GOT3 (cell line): ENCODE measurements around the gene FAM240A.

ENCODE experiments used
- DNase-seq: peaks from one replicate; lab custom pipeline; 2025; ENCODE audit warnings: mixed read lengths; lab: John Stamatoyannopoulos, UW

FAM240A gene

DNA sequence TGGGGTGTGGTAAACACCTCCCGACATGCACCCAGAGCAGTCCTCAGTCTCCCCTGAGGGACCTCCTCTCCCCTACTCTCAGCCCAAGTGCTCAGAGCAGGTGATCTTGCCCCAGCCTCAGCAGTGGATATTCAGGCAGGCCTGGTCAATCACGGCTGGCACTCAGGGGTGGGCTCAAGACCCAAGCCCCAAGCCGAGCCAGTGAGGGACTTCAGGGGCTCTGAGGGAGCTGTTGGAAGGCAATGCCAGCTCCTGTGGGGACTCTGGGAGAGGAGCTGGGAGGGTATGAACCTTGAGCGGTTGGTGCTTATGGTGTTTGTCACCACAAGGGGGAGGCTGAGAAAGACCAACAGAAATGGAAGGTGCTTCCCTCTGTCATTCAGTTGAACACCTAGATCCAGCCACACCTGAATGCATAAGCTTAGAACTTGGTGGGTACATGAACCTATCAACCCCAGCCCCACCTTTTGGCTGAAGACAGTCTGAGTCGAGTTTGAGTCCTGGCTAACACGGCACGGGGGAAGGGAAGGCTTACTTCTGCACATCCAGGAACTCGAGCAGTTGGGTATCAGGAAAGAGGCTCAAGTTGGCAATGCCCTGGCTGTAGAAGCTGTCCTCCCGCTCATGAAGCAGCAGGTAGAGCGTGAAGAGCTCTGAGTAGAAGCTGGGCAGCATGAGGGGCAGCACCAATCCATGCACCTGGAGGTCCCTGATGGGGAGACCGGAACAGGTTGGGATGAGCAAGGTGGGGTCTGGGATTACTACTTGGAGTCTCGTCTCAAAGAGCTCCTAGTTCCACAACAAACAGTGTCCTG is 61.9 kb downstream of the FAM240A start:
- no peak for DNase-seq

DNA sequence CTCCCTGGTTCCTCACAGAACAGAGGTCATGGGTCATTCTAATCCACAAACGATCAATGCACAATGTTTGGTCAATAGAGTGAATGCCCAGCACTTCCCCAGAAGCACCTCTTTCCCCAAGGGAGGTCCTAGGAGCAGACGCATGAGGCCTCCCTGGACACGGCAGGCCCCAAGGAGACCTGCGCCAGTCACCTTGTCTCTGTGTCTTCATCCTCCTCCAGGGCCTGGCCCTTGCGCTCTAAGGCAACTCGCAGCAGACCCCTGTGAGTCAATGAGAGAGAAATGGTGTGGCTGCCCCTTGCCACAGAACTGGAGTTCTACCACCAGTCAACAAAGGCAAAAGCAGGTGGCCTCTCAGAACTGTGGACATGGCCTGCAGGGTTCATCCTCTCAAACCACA is 63.1 kb downstream of the FAM240A start:
- no peak for DNase-seq
